NCI-H1105 treated with DMSO at 0.1 percent for 48 hours (cell line): ENCODE data around the gene C3.
"Not testable (repeated sequence)": the region's sequence is repeated elsewhere in the genome, so short reads cannot be mapped to it uniquely, and the experiment has no call there.

Experiments used
- DNase-seq: peaks from one replicate; lab custom pipeline; 2025; lab: John Stamatoyannopoulos, UW

The C3 gene

GRCh38 chr19:6720369-6721137 lies at the start of gene C3:
Gene C3, minus strand, starts transcription at chr19:6720650. Its CDS starts 61 bp downstream, at chr19:6720589.
- no peak for DNase-seq

- no peak for DNase-seq
Observed at GRCh38 chr19:6769006-6769619, 48.7 kb upstream of the C3 start.

GRCh38 chr19:6768236-6768785 lies 47.9 kb upstream of the C3 start:
- DNase-seq, result no peak

GRCh38 chr19:6767357-6768235 lies 47.1 kb upstream of the C3 start, which contains the start of gene SH2D3A:
Gene SH2D3A, minus strand, starts transcription at chr19:6767435. Its CDS starts 3,687 bp downstream, at chr19:6763748.
- DNase-seq, result peak; percentile 29

- DNase-seq, result peak; percentile 12
Observed at GRCh38 chr19:6767081-6767356, 46.6 kb upstream of the C3 start.

GRCh38 chr19:6766357-6767080 lies 46.1 kb upstream of the C3 start:
- DNase-seq, result no peak

GRCh38 chr19:6765738-6766356 lies 45.4 kb upstream of the C3 start:
- peak; percentile 52 for DNase-seq

- DNase-seq, result not testable (repeated sequence)
Observed at GRCh38 chr19:6762253-6762797, 41.9 kb upstream of the C3 start.

- no peak for DNase-seq
Observed at GRCh38 chr19:6761053-6761676, 40.7 kb upstream of the C3 start.

- no peak for DNase-seq
Observed at GRCh38 chr19:6760606-6761005, 40.2 kb upstream of the C3 start.

GRCh38 chr19:6754653-6755463 lies 34.4 kb upstream of the C3 start:
- DNase-seq, result no peak

- no peak for DNase-seq
Observed at GRCh38 chr19:6754136-6754535, 33.7 kb upstream of the C3 start.

GRCh38 chr19:6753178-6754031 lies 33.0 kb upstream of the C3 start:
- DNase-seq, result no peak

- no peak for DNase-seq
Observed at GRCh38 chr19:6752256-6753177, 32.1 kb upstream of the C3 start.

- no peak for DNase-seq
Observed at GRCh38 chr19:6751189-6751588, 30.7 kb upstream of the C3 start.

- DNase-seq, result no peak
Observed at GRCh38 chr19:6750062-6750461, 29.6 kb upstream of the C3 start.

GRCh38 chr19:6748543-6748942 lies 28.1 kb upstream of the C3 start:
- DNase-seq, result not testable (repeated sequence)

GRCh38 chr19:6745965-6746364 lies 25.5 kb upstream of the C3 start:
- DNase-seq, result no peak
